Measurements from ENCODE around the gene STX4. TPM values are rescaled to one million over a fixed set of nuclear protein-coding genes. Genes with fewer than 3 reads are reported as not detected.

The STX4 gene
- polyA plus RNA-seq, 1 of the 3 experiments (the other 2 are of a cell fraction): 117 TPM

- Histone ChIP-seq H3K9me2 (no peaks in the 10 kb centered on the region), H3K27ac (ENCODE audit: low read depth in 2 of 2, low read length in 1 of 2) (no peak overlapping the region; a peak in 1 of 4 replicates), H3K4me2 (peak overlapping the region; percentile 80; the same call in 1 of the 2 replicates), H3K36me3 (replicated peaks in 1 of 2; ENCODE audit: control insufficient read depth in 1 of 2, insufficient read depth in 2 of 2, low read length in 1 of 2) (peaks cover 0 to 10% of the 10 kb centered on the region in 2 experiments), H3K4me3 (ENCODE audit: low read depth in 2 of 2, low read length in 1 of 2) (no peak overlapping the region), H3K27me3 (ENCODE audit: insufficient read depth) (no peaks in the 10 kb centered on the region), H2AFZ (ENCODE audit: low read depth) (no peak overlapping the region), H3K9ac (no peak overlapping the region), H3K9me3 (no peaks in the 10 kb centered on the region), H3F3A (replicated peaks; ENCODE audit: insufficient read depth) (peaks cover 5% of the 10 kb centered on the region), H4K20me1 (ENCODE audit: insufficient read depth) (no peaks in the 10 kb centered on the region), H3K79me2 (ENCODE audit: insufficient read depth) (no peaks in the 10 kb centered on the region), H3K4me1 (ENCODE audit: control insufficient read depth in 1 of 2, insufficient read depth in 2 of 2, low read depth in 1 of 2, low read length in 1 of 2) (peaks cover 5 to 8% of the 10 kb centered on the region in 2 experiments; a peak in 2 of 4 replicates)
- POLR2A ChIA-PET: interaction anchor here (1.1 kb wide), 1 partner anchor 156 kb away, joined by 3 read pairs; no protein-coding TSS in a partner anchor
- TF ChIP-seq ZBTB33 (IDR thresholded peaks at IDR 0.05; ENCODE audit: borderline replicate concordance, low read depth) (no peak), POLR2AphosphoS5 (IDR thresholded peaks at IDR 0.05; ENCODE audit: low read depth, low read length) (0 out of 2 replicates have a peak, but pooled peaks have one; percentile 6)
- DNase-seq: no peak
- CTCF ChIA-PET: interaction anchor here (0.7 to 5.3 kb wide), 21 partner anchors 8 to 882 kb away, joined by 3 to 38 read pairs (median 6); partner anchors contain the start of genes KAT8 and ZNF843
- 92% methylated on average over 20 of the region's 29 CpGs for WGBS (ENCODE audit: low lambda C conversion rate)
Measured at GRCh38 chr16:30986129-30986991, 47.0 kb upstream of the STX4 start.

- ChIA-PET CTCF (interaction anchor here (0.5 to 2.2 kb wide), 2 partner anchors 155 to 455 kb away, joined by 3 to 6 read pairs; partner anchors contain the start of gene ZNF843), POLR2A (interaction anchor here (0.9 kb wide), 1 partner anchor 9 kb away, joined by 5 read pairs; no protein-coding TSS in a partner anchor)
- Histone ChIP-seq H3K9me3 (no peaks in the 10 kb centered on the region), H3K27ac (ENCODE audit: low read depth in 2 of 2, low read length in 1 of 2) (no peak overlapping the region), H3K4me2 (no peak overlapping the region), H3K9ac (no peak overlapping the region), H3K4me3 (ENCODE audit: low read depth in 2 of 2, low read length in 1 of 2) (no peak overlapping the region), H4K20me1 (ENCODE audit: insufficient read depth) (no peaks in the 10 kb centered on the region), H3K4me1 (ENCODE audit: control insufficient read depth in 1 of 2, insufficient read depth in 2 of 2, low read depth in 1 of 2, low read length in 1 of 2) (peaks cover 5 to 8% of the 10 kb centered on the region in 2 experiments; a peak in 2 of 4 replicates), H3K79me2 (ENCODE audit: insufficient read depth) (no peaks in the 10 kb centered on the region), H3K9me2 (no peaks in the 10 kb centered on the region), H3K27me3 (ENCODE audit: insufficient read depth) (no peaks in the 10 kb centered on the region), H3F3A (replicated peaks; ENCODE audit: insufficient read depth) (no peaks in the 10 kb centered on the region), H3K36me3 (replicated peaks in 1 of 2; ENCODE audit: control insufficient read depth in 1 of 2, insufficient read depth in 2 of 2, low read length in 1 of 2) (peaks cover 0 to 10% of the 10 kb centered on the region in 2 experiments), H2AFZ (ENCODE audit: low read depth) (no peak overlapping the region)
- no peak for TF ChIP-seq SMC3 (IDR thresholded peaks at IDR 0.05; ENCODE audit: low read depth, low read length)
- TF ChIP-seq EP300 (IDR thresholded peaks at IDR 0.05; ENCODE audit: borderline replicate concordance in 1 of 2, low read depth in 1 of 2, low read length in 1 of 2): no peak
- no peak for TF ChIP-seq TCF12 (IDR thresholded peaks at IDR 0.05)
- TF ChIP-seq SIN3A (IDR thresholded peaks at IDR 0.05; ENCODE audit: borderline replicate concordance, low read depth, low read length): no peak
- TF ChIP-seq YY1 (IDR thresholded peaks at IDR 0.05; ENCODE audit: low read depth): no peak
- no peak for TF ChIP-seq ELF1 (IDR thresholded peaks at IDR 0.05)
- no peak for TF ChIP-seq NFIC (IDR thresholded peaks at IDR 0.05; ENCODE audit: borderline replicate concordance)
- no peak for TF ChIP-seq FOXJ3 (CRISPR knock-in tag; IDR thresholded peaks at IDR 0.05)
- TF ChIP-seq RCOR1 (IDR thresholded peaks at IDR 0.05; ENCODE audit: low read length): no peak
- no peak for TF ChIP-seq EZH2phosphoT487 (IDR thresholded peaks at IDR 0.05; ENCODE audit: borderline replicate concordance, low read depth)
- TF ChIP-seq NRF1 (IDR thresholded peaks at IDR 0.05; ENCODE audit: low read depth, low read length): no peak
- TF ChIP-seq CHD2 (IDR thresholded peaks at IDR 0.05; ENCODE audit: low read length, partially characterized antibody): no peak
- no peak for TF ChIP-seq MAX (IDR thresholded peaks at IDR 0.05; ENCODE audit: low read depth)
- no peak for TF ChIP-seq MEF2A (IDR thresholded peaks at IDR 0.05; ENCODE audit: borderline replicate concordance, low read depth)
- no peak for TF ChIP-seq TEAD4 (IDR thresholded peaks at IDR 0.05; ENCODE audit: borderline replicate concordance, insufficient read depth)
- TF ChIP-seq GABPA (IDR thresholded peaks at IDR 0.05; ENCODE audit: low read depth): no peak
- WGBS (ENCODE audit: low lambda C conversion rate): 97% methylated on average over 7 of the region's 30 CpGs
- no peak for DNase-seq
Measured at GRCh38 chr16:30987581-30988190, 45.7 kb upstream of the STX4 start.
